ENCODE measurements around the gene NKAIN2.
"Not testable (repeated sequence)": the region's sequence is repeated elsewhere in the genome, so short reads cannot be mapped to it uniquely, and the experiment has no call there.

The NKAIN2 gene

DNA sequence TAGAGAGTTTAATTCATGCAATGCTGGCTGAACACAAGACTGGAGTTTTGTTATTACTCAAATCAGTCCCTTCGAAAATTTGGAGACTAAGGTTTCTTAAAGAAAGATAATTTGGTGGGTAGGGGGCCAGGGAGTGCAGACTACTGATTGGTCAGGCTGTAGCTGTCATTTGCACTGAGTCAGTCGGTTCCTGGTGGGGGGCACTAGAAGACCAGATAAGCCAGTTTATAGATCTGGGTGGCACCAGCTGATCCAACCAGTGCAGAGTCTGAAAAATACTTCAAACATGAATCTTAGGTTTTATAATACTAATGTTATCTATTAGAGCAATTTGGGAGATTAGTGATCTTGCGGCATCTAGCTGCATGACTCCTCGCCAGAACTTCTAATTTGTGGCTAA is 530.7 kb downstream of the NKAIN2 start:
- no peak for DNase-seq (ENCODE audit: low read depth)

DNA sequence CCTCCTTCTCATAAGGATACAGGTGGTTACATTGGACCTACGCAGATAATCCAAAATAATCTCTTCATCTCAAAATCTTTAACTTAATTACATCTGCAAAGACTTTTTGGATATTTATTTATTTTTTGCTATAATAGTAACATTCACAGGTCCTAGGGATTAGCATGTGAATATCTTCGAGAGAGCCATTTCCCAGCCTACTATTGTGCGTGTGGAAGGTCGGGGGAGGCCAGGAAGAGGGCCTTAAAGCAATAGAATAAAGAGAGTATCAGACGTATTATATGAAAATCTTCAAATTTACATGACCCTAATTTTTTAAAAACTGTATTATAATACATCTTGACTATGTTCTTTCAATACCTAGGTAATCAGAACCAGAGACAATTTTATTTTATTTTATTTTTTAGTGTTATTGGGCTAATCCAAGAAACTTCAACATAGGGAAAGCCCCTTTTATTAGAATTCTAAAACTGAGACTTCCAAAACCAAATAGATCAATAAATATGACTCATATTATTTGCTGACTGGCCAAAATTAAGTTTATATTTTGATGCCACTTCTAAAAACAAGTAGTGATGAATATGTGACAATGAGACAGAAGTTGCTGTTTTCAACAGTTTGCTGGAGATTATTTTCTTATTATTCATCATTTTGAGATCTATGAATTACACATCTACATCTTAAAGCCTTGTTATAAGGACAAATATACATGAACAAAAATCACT is 536.1 kb downstream of the NKAIN2 start:
- DNase-seq (ENCODE audit: low read depth), result no peak

DNA sequence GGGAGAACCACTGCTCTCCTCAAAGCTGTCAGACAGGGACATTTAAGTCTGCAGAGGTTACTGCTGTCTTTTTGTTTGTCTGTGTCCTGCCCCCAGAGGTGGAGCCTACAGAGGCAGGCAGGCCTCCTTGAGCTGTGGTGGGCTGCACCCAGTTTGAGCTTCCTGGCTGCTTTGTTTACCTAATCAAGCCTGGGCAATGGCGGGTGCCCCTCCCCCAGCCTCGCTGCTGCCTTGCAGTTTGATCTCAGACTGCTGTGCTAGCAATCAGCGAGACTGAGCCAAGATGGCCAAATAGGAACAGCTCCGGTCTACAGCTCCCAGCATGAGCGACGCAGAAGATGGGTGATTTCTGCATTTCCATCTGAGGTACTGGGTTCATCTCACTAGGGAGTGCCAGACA is 544.7 kb downstream of the NKAIN2 start:
- DNase-seq (ENCODE audit: low read depth), result not testable (repeated sequence)

DNA sequence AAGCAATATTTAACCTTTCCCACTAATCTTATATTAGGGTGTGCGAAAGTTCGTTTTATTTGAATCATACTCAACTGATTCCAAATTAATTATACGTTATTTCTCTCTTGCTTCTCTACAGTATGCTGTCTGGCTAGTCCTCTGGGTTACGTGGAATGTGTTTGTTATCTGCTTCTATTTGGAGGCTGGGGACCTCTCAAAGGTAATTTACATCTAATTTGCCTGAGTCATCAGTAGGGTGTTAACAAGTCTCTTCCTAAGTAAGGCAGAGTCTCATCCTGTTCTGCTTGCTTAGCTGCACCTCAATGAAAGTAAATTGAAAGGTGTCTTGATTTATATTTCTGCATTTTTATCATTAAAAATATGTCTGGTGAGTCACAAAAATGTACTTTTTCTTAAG is 551.5 kb downstream of the NKAIN2 start:
- DNase-seq (ENCODE audit: low read depth), result no peak

DNA sequence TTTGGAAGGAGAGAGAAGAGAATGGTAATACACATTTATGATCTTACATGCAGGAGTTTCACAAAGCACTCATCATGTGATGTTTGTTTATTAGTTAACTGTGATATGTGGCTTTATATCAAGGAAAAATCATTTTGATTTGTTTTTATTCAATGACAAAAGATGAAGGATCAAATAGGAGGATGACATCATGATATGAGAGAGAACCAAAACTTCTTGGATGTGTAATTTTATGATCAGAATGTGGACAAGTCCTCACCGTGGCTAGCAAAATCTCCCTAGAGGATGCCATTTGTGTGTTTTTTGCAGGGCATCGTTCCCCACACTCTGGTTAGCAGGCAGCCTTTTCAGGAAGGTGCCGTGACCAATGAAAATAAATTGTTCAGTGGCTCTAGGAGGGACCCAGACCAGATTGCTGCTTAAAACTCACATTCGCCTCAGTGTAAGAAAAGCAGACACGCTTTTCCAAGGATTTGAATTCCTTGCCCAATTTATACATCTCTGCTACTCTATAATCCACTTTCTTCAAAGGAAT is 552.7 kb downstream of the NKAIN2 start:
- no peak for DNase-seq (ENCODE audit: low read depth)

DNA sequence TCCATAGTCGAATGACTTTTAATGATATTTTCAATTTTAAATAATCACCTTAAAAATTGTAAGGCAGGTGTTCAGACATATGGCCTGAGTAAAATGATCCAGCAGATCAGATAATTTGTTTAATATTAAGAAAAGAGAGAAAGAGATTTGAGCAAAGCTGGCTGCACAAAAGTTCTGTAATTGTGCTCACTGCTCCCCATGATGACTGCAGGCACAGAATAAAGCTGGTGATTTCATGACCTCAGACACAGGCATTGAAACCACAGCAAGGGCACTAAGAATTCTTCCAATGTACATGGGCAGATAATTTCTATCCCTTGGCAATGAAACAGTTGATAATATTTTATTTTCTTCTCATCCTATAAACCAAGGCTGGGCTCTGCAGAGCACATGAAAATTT is 553.1 kb downstream of the NKAIN2 start:
- no peak for DNase-seq (ENCODE audit: low read depth)

DNA sequence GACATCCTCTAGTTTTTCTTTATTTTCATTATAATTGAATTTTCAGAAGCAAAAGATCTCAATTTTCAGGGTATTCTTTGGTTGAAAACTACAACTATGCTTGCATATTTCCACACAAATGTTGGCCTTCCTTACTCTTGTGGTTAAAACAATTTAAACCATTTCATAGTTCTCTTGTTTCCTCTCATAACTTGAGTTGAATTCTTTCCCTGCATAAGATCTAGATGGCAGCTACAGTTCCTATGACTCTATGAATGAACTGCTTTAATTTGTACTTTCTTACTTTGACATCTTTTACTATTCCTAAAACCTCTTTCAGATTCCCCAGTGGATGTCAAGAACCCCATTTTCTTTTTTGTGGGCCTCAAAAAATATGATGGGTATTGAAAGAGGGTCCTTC is 564.5 kb downstream of the NKAIN2 start:
- DNase-seq (ENCODE audit: low read depth), result no peak

DNA sequence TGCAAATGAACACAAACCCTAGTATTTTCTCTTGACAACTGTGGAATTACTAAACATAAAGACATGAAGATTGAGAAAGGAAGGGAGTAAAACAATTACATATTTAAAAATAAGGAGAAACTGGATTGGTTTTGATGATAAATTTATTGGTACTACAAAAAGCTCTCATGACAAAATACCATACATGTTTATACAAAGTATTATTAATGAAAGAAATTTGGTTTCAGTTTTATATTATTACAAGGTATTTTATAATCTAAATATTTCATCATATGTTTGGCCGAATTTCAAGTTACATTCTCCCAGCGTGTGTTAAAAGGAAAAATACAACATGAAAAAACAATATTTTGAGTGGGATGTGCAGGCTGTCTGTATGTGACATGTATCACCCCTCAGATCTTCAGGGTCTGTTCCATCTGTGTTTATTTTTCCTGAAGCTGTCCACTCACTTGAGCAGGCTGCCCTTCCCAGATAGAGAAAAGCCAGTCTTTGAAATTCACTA is 568.4 kb downstream of the NKAIN2 start:
- no peak for DNase-seq (ENCODE audit: low read depth)

DNA sequence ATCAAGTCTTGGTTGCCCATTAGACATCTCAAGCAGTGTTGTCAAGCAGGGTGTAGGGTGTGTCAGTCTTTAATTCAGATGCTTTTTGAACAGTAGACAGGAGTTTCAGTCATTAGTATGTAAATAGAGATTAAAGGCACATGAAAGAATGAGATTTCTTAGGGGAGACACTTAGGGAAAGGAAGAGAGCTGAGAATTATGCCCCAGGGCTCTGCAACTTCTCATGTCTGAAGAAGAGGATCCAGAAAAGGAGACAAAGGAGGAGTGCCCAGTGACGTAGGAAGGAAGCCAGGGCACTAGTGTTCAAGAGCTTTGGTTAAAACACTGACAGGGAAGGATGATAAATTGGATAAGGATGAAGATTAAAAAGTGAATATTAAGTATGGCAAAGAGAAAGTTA is 569.7 kb downstream of the NKAIN2 start:
- no peak for DNase-seq (ENCODE audit: low read depth)

DNA sequence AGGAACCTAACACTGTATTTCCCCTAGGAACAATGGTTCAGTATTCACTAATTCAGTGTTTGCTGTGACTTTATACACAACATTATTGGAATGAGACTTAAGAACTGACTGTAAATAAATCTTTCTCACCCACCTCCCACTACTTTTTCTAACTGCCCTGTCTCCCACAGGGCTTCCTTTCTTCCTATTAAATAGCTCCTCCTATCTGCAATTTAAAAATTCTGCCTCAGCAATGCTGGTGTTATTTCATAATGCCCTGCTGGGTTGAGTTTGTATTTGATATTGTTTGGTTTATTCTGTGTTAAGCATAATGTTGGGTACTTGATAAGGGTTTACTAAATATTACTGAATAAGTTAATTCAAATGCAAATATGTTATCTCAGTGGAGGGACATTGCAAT is 585.5 kb downstream of the NKAIN2 start:
- DNase-seq (ENCODE audit: low read depth), result no peak

DNA sequence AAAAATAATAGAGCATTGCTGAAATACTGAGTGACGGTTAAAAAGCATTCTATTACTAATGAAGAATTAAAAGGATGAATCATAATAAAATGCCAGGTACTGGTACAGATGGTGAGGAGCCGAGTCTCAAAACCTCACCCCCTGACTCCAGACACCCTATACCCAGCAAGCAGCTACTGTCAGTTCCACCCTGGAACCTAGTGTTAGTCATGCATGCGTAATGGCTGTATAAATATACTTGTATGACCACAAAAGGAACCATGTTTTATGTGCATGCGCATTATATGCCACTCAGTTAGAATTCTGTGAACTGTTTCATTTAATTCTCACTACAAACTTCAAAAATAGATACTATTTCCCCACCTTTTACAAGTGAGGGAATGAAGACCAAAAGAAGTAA is 589.9 kb downstream of the NKAIN2 start:
- no peak for DNase-seq (ENCODE audit: low read depth)

DNA sequence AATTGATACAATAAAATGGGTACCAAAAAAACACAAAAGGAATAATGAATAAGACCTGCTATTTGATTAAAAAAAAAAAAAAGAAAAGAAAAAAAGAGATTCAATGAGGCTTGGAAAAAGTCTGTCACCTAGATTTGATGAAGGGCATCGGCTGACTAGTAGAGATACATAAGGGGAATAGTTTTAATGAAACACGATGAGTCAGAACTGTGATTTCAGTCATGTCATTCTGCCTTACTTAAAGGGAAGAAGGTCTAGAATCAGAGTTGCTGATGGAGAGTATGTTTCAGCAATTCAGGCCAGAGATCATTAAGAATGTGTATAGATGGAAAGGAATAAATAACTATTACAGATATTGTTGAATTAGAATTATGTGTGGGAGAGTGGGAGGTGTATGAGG is 592.7 kb downstream of the NKAIN2 start:
- no peak for DNase-seq (ENCODE audit: low read depth)

DNA sequence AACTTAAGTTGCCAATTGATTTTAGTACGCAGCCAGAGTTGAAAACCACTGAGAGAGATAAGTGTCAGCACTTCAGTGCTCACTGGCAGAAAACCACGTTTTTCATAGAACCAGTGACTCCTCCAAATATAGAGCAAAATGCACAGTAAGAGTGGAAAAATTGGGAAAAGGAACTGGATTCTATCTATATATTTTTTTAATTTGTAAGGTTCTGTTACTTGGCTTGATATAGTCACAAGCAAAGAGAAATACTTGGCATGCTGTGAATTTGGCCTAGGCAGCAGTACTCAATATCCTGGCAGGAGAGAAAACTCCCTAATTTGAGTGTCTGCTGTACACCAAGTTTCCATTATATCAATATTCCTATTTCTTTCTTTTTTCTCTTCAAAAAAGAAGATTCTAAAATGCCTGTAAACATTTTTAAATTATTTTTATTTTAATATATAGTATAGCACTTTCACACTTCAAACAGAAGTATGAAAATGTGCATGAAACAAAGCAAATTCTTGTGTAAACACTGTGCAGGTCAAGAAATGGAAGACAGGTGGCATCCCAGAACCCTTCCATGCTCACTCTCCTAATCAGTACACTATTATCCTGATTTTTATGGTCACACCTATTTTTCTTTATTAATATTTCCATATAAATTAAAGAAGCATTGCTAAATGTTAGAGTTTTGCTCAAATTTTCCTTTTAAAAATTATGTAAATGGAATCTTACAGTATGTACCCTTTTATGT is 596.8 kb downstream of the NKAIN2 start:
- DNase-seq (ENCODE audit: low read depth), result no peak

DNA sequence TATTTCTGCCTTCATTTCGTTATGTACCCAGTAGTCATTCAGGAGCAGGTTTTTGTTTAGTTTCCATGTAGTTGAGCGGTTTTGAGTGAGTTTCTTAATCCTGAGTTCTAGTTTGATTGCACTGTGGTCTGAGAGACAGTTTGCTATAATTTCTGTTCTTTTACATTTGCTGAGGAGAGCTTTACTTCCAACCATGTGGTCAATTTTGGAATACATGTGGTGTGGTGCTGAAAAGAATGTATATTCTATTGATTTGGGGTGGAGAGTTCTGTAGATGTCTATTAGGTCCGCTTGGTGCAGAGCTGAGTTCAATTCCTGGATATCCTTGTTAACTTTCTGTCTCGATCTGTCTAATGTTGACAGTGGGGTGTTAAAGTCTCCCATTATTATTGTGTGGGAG is 606.8 kb downstream of the NKAIN2 start:
- DNase-seq (ENCODE audit: low read depth), result not testable (repeated sequence)

DNA sequence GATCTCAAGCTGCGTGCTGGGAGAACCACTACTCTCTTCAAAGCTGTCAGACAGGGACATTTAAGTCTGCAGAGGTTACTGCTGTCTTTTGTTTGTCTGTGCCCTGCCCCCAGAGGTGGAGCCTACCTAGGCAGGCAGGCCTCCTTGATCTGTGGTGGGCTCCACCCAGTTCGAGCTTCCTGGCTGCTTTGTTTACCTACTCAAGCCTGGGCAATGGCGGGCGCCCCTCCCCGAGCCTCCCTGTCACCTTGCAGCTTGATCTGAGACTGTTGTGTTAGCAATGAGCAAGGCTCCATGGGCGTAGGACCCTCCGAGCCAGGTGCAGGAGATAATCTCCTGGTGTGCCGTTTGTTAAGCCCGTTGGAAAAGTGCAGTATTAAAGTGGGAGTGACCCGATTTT is 609.0 kb downstream of the NKAIN2 start:
- not testable (repeated sequence) for DNase-seq (ENCODE audit: low read depth)

DNA sequence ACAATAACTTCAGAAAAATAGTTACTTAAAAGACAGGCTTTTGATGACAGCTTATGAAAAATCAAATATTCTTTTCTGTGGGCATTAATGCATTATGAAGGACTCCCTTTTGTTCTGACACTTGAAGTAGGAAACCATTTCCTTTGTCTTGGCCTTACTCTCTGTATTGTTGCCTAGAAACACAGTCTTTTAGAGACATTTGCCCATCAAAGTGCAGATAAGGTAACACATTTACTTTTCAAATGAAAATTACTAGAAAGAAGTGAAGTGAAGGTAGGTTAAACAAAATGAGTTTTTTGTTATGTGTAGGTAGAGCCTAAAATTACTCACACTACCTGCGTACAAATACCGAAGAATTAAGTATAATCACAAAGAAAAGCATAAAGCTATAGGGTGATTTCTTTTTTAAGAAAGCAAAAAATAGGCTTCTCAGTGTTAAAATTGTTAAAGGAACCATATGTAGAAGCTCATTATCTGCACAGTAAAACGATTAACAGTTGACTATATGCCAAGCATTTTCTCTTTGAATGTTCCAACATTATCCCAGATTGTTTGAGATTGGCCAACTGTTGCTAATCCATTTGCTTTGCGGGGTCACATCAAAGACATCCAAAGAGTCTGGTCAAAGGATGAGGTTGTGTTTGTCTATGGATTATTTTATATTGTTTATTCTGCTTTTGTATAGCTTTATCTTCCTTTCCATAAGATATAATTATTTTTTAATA is 616.6 kb downstream of the NKAIN2 start:
- DNase-seq (ENCODE audit: low read depth), result no peak

DNA sequence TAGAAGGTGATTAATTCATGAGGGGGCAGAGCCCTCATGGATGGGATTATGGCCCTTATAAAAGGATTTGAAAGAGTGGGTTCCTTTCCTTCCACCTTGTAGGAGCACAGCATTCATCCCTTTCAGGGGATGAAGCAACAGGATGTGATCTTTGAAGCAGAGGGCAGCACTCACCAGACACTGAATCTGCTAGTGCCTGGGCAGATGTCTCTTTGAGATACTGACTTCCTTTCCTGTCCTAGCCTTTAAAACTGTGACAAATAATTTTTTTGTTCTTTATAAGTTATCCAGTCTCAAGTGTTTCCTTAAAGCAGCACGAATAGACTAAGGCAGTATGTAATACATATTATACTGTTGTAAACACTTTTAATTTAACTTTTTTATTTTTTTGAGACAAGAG is 620.0 kb downstream of the NKAIN2 start:
- DNase-seq (ENCODE audit: low read depth), result no peak

DNA sequence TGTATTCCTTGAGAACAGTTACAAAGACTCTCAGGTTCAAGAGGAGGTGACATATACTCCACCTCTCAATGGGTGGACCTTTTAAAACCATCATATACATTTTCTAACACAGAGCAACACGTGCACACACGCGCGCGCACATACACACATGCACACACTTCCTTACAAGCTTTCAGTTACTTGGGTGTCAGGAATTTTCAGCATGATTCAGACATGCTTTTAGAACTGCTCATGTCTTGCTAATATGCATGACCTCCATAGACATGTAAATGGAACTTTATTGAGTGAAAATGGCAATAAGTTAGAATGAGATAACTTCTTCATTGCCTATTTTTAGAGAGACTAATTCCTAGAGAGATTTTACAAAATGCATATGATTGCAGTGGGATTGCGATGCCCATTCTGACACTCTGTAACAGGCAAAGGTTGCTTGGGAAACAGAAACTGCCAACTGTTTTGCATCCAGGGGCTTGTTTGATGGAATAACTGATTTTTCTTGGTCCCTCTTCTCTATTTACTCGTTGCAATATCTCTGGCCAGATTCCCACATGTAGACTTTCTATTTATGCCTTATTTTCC is 627.2 kb downstream of the NKAIN2 start:
- no peak for DNase-seq (ENCODE audit: low read depth)

DNA sequence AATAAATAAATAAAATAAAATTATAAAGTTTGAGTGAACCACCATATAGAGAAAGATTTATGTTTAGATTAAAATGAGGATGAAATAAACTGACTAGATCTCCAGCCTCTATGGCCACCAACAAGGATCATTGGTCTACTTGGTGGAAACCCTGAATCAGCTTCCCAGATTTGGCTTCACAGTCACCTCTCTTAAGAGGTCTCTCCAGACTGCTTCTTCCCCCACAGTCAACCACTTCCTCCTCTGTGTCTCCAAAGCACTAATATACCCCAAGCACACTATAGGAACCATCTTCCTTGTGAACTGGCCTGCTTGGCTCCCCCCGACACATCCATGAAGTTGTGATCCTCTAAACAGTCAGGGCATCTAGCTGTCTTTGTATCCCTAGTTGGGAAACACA is 629.0 kb downstream of the NKAIN2 start:
- no peak for DNase-seq (ENCODE audit: low read depth)

DNA sequence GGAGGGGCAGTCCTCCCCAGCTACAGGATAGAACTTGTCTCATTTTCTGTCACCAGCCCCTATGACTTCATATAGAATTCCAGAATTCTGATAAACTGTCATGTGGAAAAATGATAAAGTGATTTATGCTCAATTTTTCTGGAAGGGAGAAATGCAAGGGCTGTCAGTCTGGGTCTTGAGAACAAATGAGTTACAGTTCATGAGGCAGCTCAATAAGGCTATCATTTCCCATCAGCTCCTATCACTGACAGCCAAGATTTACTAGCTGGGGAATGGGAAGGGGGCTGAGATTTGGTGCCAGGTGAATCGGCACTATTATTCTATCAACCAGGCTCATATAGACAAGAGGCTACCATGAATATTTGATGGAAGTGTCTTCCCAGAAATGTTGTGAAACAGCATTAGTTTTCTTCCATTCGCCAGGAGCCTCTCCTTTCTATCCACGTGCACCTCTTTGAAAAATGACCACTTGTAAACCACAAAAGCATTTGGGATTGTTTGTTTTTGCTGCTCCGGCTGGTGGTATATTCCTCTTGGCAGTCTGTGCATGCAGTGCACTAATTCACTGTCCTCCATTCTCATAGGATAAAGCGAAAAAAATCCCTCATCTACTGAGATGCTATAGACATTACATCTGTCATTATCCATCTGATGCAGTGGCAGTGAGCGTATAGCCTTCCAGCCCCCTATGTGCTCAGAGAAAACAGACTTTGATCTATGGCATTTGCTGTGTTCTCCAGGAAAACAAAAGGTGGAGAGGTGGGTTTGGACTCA is 629.9 kb downstream of the NKAIN2 start:
- DNase-seq (ENCODE audit: low read depth), result no peak

DNA sequence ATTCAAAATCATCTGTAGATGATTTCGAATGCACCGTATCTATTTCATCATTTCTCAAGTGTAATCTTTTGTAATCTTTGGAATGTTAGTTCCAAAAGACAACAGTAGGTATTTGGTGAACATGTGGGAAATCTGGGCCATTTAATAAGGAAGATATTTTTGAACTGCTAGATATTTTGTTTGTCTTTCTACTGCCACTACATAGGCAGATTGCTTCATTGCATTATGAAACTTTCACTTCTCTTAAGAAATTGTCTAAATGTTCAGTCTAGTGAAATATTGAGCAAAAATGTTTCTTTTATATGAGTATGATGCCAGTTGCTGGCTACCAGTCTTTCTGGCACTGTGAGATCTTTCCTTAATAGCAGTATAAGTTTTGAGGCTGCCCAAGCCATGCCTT is 630.8 kb downstream of the NKAIN2 start:
- DNase-seq (ENCODE audit: low read depth), result no peak

DNA sequence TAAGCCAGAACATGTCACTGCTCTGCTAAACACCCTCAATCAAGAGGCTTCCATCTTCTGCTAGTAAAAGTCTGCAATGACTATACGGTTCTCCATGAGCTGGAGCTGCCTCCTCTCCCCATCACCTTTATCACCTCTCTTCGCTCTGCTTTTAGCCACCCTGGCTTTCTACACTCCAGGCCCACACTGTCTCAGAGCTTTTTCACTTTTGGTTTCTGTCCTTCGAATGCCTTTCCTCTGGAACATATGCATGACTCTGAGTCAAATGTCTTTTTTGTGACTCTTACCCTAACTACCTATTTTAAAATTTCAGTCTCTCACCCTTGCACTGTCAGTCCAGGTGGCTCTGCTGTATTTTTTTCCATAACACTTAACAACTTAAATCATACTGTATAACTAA is 633.1 kb downstream of the NKAIN2 start:
- no peak for DNase-seq (ENCODE audit: low read depth)

Data from stimulated activated CD8-positive, alpha-beta memory T cell treated with anti-CD3 and anti-CD28 coated beads, Interleukin-4, amount 100 ng/mL, for 24 hours (primary cell).